Caco-2 (cell line): ENCODE measurements around the gene TEKTIP1. TPM values are rescaled to one million over a fixed set of nuclear protein-coding genes. Genes with fewer than 3 reads are reported as not detected.

Experiments used
- BruUV-seq: library from RNA; stranded (reverse); fragments of 400-500 nt; replicated peaks from 2 replicates; lab custom pipeline; 2021; lab: Mats Ljungman, UMichigan
- CTCF ChIA-PET: fragments of 300-600 bp; sonication (Branson Sonifier 250); formaldehyde crosslinking; loops from one replicate; lab custom pipeline; 2022; ENCODE audit warnings: antibody characterized with exemption; lab: Charles Lee
- POLR2A ChIA-PET: fragments of 300-600 bp; sonication (Branson Sonifier 250); formaldehyde crosslinking; loops from one replicate; lab custom pipeline; 2022; ENCODE audit warnings: antibody characterized with exemption; lab: Charles Lee
- DNase-seq, 2 experiments: peaks; one replicate each; pipeline versions ENCODE4 v3.0.0 to v3.0.0-alpha.2; 2020 to 2022
- H3K27me3 ChIP-seq: replicated peaks from 2 replicates; pipeline ENCODE4 v1.6.0; 2011; ENCODE audit warnings: low read length; ENCODE audit not compliant: control insufficient read depth, insufficient read depth
- H3K36me3 ChIP-seq: 2 replicates; pipeline ENCODE4 v1.5.1; 2011; ENCODE audit warnings: low read length; ENCODE audit not compliant: control insufficient read depth, insufficient read depth
- H3K4me1 ChIP-seq: fragments of 250-450 bp; sonication (Bioruptor Pico); 2 replicates; pipeline ENCODE4 v1.5.1; 2020; ENCODE audit warnings: mild to moderate bottlenecking
- H3K4me3 ChIP-seq: 2 replicates; pipeline ENCODE4 v1.5.1; 2011; ENCODE audit warnings: low read depth, mild to moderate bottlenecking, control low read depth, low read length
- H3K9me3 ChIP-seq: fragments of 250-450 bp; sonication (Bioruptor Pico); 2 replicates; pipeline ENCODE4 v1.5.1; 2020; ENCODE audit warnings: mild to moderate bottlenecking, moderate library complexity
- H3K27ac Mint-ChIP-seq: one replicate; pipeline ENCODE4 v1.8.0; 2022; ENCODE audit warnings: mixed read lengths; ENCODE audit not compliant: unreplicated experiment
- H3K27me3 Mint-ChIP-seq: one replicate; pipeline ENCODE4 v1.8.0; 2022; ENCODE audit warnings: mixed read lengths; ENCODE audit not compliant: insufficient read depth, unreplicated experiment
- H3K36me3 Mint-ChIP-seq: one replicate; pipeline ENCODE4 v1.8.0; 2022; ENCODE audit warnings: mild to moderate bottlenecking, mixed read lengths; ENCODE audit not compliant: insufficient read depth, unreplicated experiment
- H3K4me1 Mint-ChIP-seq: one replicate; pipeline ENCODE4 v1.8.0; 2022; ENCODE audit warnings: low read depth, mixed read lengths; ENCODE audit not compliant: unreplicated experiment
- H3K4me3 Mint-ChIP-seq: one replicate; pipeline ENCODE4 v1.8.0; 2022; ENCODE audit warnings: mild to moderate bottlenecking, moderate library complexity, mixed read lengths; ENCODE audit not compliant: unreplicated experiment
- H3K9me3 Mint-ChIP-seq: one replicate; pipeline ENCODE4 v1.8.0; 2022; ENCODE audit warnings: mixed read lengths; ENCODE audit not compliant: unreplicated experiment
- intact Hi-C: fragments of 100-400 bp; cut with micrococcal nuclease; formaldehyde crosslinking; loops from one replicate; pipeline ENCODE4 v1.10.0; 2022; ENCODE audit not compliant: unreplicated experiment
- total RNA-seq: library from RNA; stranded (reverse); gene quantifications from 2 replicates; pipeline ENCODE4 v1.2.3, GENCODE V29; 2022
- TF ChIP-seq, protein P1 (sequence below), 2 experiments: fragments of 200-600 bp in 1 of 2; IDR thresholded peaks; 1 replicate in 1 of 2; 2 replicates in 1 of 2; pipeline versions ENCODE4 v1.5.1 to v1.8.0; 2011 to 2022; ENCODE audit warnings: antibody characterized with exemption in 1 of 2, control low read depth in 1 of 2, inconsistent platforms in 1 of 2, low read depth in 1 of 2, low read length in 1 of 2, mild to moderate bottlenecking in 1 of 2, moderate library complexity in 1 of 2; ENCODE audit not compliant: insufficient read depth in 1 of 2, severe bottlenecking in 1 of 2, unreplicated experiment in 1 of 2

TEKTIP1 gene
- total RNA-seq, 1 experiment from 2014 or later: 1.5 TPM

DNA sequence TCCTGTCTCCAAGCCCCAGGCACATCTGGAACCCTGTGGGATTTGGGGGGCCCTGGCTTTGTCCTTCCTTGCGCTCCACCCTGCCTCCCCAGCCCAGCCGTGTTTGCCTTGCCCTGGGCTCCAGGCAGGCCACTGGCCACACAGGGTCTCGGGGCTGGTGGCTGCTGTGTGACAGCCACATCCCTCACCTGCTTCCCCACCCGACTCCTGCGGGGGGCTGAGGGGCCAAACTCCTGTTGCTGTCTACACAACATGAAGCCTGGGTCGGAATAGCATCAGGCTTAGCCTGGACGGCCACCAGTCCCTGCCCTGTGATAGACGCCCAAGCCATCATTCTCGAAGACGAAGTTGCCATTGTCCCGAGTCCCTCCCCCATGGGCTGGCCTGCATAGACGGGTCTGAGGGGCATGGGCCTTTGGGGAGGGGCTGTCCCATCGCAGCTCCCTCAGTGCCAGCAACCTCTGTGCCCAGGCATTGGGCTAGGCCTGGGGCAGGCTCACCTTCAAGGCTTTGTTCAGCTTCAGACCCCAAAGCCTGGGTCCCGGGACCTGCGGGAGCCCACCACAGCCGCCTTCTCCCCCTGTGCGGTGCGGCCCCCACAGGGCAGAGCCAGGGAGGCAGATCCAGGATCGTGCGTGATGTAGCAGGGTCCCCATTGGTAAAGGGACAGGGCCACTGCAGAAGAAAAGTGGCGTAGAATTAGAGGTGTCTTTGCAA is 15.5 kb upstream of the TEKTIP1 start:
- no peak overlapping the region for H3K4me3 Mint-ChIP-seq
- no TSS peak for BruUV-seq
- H3K27ac Mint-ChIP-seq: no peak overlapping the region
- H3K27me3 Mint-ChIP-seq: no peaks in the 10 kb centered on the region
- POLR2A ChIA-PET: no interaction called here
- H3K36me3 Mint-ChIP-seq: peaks cover 36% of the 10 kb centered on the region
- CTCF ChIA-PET: no interaction called here
- H3K9me3 ChIP-seq: no peaks in the 10 kb centered on the region
- no peaks in the 10 kb centered on the region for H3K4me1 ChIP-seq
- no peaks in the 10 kb centered on the region for H3K27me3 ChIP-seq
- TF ChIP-seq, protein P1, sequence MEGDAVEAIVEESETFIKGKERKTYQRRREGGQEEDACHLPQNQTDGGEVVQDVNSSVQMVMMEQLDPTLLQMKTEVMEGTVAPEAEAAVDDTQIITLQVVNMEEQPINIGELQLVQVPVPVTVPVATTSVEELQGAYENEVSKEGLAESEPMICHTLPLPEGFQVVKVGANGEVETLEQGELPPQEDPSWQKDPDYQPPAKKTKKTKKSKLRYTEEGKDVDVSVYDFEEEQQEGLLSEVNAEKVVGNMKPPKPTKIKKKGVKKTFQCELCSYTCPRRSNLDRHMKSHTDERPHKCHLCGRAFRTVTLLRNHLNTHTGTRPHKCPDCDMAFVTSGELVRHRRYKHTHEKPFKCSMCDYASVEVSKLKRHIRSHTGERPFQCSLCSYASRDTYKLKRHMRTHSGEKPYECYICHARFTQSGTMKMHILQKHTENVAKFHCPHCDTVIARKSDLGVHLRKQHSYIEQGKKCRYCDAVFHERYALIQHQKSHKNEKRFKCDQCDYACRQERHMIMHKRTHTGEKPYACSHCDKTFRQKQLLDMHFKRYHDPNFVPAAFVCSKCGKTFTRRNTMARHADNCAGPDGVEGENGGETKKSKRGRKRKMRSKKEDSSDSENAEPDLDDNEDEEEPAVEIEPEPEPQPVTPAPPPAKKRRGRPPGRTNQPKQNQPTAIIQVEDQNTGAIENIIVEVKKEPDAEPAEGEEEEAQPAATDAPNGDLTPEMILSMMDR (IDR thresholded peaks at IDR 0.05; ENCODE audit: insufficient read depth in 1 of 2, low read depth in 1 of 2, low read length in 1 of 2, severe bottlenecking in 1 of 2, unreplicated experiment in 1 of 2): no peak
- peaks cover 6% of the 10 kb centered on the region for H3K4me1 Mint-ChIP-seq
- H3K4me3 ChIP-seq: no peak overlapping the region
- H3K9me3 Mint-ChIP-seq: no peaks in the 10 kb centered on the region
- 0 out of 2 replicates have a peak, but pooled peaks cover 1% of the 10 kb centered on the region for H3K36me3 ChIP-seq
- DNase-seq: no peak
- intact Hi-C loops: no loop called here

DNA sequence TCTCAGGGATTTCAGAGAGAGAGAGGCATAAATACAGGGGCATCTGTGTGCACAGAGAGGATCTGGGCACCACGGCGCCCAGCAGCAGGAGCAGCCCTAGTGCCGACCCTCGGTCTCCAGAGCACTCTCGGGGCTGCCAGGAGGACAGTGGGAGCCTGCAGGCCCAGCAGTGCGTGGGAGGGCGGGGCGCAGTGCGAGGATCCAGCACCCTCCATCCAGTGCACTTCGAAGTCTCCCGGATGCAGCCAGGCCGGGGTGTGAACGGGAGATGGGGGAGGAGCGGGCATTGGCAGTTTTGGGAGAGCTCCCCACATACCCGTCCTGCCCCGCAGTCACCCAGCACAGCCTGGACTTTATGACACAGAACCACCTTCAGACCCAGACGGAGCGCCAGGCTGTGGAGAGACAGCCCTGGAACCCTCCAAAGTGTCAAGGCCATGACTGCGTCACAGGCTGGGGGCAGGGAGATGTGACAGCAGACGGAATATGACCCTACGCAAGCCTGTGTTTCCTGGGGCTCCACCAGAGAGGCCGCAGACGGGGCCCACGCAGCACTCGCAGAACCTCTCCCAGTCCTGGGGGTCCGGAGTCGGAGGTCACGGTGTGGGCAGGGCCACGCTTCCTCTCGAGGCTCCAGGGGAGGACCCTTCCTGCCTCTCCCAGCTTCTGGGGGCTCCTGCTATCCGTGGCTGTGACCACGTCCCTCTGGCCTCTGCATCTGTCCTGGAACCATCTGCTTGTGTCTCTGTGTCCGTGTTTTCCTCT is 14.7 kb upstream of the TEKTIP1 start:
- no peaks in the 10 kb centered on the region for H3K27me3 ChIP-seq
- no peak overlapping the region for H3K4me3 ChIP-seq
- H3K4me3 Mint-ChIP-seq: no peak overlapping the region
- intact Hi-C loops: no loop called here
- CTCF ChIA-PET: no interaction called here
- peaks cover 6% of the 10 kb centered on the region for H3K4me1 Mint-ChIP-seq
- no peak overlapping the region for H3K27ac Mint-ChIP-seq
- TF ChIP-seq, protein P1 (IDR thresholded peaks at IDR 0.05; ENCODE audit: insufficient read depth in 1 of 2, low read depth in 1 of 2, low read length in 1 of 2, severe bottlenecking in 1 of 2, unreplicated experiment in 1 of 2): no peak
- peaks cover 36% of the 10 kb centered on the region for H3K36me3 Mint-ChIP-seq
- POLR2A ChIA-PET: no interaction called here
- no peaks in the 10 kb centered on the region for H3K27me3 Mint-ChIP-seq
- H3K9me3 Mint-ChIP-seq: no peaks in the 10 kb centered on the region
- no TSS peak for BruUV-seq
- no peaks in the 10 kb centered on the region for H3K9me3 ChIP-seq
- 0 out of 2 replicates have a peak, but pooled peaks cover 1% of the 10 kb centered on the region for H3K36me3 ChIP-seq
- no peak for DNase-seq
- no peaks in the 10 kb centered on the region for H3K4me1 ChIP-seq

DNA sequence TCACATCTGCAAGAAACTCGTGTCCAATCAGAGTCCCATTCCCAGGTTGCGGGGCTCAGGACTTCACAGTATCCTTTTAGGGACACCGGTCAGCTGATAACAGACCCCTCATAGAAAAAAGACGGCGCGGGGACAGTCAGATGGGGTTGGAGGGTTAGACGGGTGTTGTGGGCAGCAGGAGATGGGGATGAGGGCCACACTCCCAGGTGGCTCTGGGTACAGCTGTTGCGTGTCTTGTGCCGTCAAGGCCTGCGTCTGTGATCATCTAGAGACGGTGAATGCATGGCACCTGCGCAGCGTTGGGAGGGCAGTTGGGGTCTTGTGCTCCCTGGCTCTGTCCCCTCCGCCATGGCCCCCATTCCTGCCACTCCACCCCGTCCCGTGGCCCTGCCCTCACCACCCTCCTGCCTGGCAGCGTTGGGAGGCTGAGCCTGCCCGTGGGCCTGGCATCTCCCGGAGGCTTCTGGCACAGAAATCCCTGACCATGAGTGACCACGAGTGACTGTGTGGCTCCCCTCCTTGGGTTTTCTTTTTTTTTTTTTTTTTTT is 14.0 kb upstream of the TEKTIP1 start:
- Mint-ChIP-seq H3K27ac (no peak overlapping the region), H3K4me1 (peaks cover 6% of the 10 kb centered on the region), H3K4me3 (no peak overlapping the region), H3K9me3 (no peaks in the 10 kb centered on the region), H3K36me3 (peaks cover 29% of the 10 kb centered on the region), H3K27me3 (no peaks in the 10 kb centered on the region)
- no peaks in the 10 kb centered on the region for H3K27me3 ChIP-seq
- 0 out of 2 replicates have a peak, but pooled peaks cover 1% of the 10 kb centered on the region for H3K36me3 ChIP-seq
- ChIA-PET POLR2A (no interaction called here), CTCF (no interaction called here)
- intact Hi-C loops: no loop called here
- BruUV-seq: no TSS peak
- no peak overlapping the region for H3K4me3 ChIP-seq
- H3K9me3 ChIP-seq: no peaks in the 10 kb centered on the region
- no peak for DNase-seq
- no peaks in the 10 kb centered on the region for H3K4me1 ChIP-seq
- TF ChIP-seq, protein P1 (IDR thresholded peaks at IDR 0.05; ENCODE audit: insufficient read depth in 1 of 2, low read depth in 1 of 2, low read length in 1 of 2, severe bottlenecking in 1 of 2, unreplicated experiment in 1 of 2): no peak
